GM19328 (cell line): ENCODE results near the gene TNPO3.
A peak's percentile ranks its signal among the peaks of the same experiment; 100 is the strongest.
"Not testable (repeated sequence)": the region's sequence is repeated elsewhere in the genome, so short reads cannot be mapped to it uniquely, and the experiment has no call there.

Experiments
- ATAC-seq: cut with Tn5 transposase; IDR thresholded peaks from one replicate; pipeline ENCODE4 v1.9.1; 2021; ENCODE audit warnings: mild to moderate bottlenecking, moderate library complexity; ENCODE audit not compliant: unreplicated experiment

The TNPO3 gene

DNA sequence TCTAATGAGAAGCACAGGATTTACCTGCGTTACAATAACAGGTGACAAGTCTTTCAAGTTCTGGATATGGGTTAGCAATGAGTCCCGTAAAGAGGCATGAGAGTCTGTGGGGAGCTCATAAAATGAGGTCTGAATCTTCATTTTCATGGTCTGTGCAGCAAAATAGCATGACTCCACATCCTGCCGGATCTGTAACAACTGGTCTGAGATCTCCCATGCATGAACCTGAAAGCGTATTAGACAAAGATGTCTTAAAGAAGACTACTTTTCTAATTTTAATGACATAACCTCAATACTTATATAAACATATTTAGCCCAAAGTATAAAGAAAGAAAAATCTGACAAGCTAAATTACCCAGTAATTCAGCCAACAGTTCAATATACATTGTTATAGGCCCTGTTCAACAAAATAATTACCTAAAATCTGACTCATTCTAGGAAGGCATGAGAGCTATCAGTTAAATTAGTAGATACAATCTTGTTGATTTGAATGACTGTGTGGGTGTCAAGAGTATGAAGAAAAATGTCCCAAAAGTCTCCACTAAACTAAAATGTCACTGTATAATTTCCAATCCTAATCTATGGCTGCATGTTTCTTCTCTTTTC is 36.9 kb downstream of the TNPO3 start:
- peak; percentile 87 for ATAC-seq

- no peak for ATAC-seq
Observed at GRCh38 chr7:129017264-129017663, 37.6 kb downstream of the TNPO3 start.

DNA sequence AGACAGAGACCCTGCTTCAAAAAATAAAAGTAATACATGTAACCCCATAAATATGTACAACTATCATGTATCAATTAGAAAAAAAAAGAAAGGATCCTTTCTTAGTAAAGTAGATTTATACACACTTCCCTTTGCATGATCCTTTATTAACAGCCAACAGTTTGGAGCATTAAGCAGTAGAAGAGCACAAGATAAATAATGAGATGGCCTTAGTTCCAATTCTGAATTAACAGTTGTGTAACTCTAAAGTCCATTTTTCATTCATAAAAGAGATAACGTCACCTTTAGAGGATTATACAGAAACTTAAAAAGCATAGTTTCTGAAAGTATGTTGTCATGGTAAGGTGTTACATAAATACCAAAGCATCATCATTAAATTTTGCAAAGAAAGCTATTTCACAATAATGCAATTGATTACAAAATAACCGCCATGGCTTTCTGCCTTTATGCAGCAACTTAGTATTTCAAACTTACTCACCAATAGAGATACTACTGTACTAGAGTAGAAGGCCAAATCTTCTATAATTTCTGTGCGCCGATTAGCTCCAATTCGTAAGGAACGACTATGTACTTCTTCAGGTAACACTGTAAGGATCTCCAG is 40.3 kb downstream of the TNPO3 start:
- ATAC-seq: no peak

- ATAC-seq: no peak
Observed at GRCh38 chr7:129013048-129013724, 41.7 kb downstream of the TNPO3 start.

- ATAC-seq: no peak
Observed at GRCh38 chr7:129012641-129013040, 42.3 kb downstream of the TNPO3 start.

DNA sequence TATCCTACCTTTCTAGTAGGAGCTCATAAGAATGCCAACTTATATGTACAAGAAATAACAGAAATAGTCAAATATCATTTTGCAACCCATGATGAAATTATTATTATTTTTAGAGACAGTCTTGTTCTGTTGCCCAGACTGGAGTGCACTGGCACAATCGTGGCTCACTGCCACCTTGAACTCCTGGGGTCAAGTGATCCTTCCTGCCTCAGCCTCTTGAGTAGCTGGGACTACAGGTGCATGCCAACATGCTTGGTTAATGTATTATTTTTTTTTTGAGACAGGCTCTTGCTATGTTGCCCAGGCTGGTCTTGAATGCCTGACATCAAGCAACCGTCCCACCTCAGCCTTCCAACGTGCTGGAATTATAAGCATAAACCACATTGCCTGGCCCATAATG is 44.8 kb downstream of the TNPO3 start:
- ATAC-seq: no peak

DNA sequence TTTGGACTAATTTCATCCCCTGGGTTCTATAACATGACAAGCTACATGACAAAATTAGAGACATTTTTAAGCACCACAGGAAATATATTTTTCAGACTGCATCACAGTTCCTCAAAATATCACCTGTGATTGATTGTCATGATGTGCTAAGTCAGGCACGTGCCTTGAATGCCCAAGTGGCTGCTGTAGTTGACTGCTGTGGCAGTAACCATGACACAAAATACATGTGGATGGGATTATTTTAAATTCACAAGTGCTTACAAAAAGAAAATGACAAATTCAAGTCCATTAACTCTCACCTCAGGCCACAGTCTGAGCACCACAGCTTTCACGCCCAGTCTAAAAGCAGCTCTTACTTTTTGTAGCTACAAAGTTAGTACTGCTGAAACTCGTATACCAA is 45.5 kb downstream of the TNPO3 start:
- peak; percentile 64 for ATAC-seq

DNA sequence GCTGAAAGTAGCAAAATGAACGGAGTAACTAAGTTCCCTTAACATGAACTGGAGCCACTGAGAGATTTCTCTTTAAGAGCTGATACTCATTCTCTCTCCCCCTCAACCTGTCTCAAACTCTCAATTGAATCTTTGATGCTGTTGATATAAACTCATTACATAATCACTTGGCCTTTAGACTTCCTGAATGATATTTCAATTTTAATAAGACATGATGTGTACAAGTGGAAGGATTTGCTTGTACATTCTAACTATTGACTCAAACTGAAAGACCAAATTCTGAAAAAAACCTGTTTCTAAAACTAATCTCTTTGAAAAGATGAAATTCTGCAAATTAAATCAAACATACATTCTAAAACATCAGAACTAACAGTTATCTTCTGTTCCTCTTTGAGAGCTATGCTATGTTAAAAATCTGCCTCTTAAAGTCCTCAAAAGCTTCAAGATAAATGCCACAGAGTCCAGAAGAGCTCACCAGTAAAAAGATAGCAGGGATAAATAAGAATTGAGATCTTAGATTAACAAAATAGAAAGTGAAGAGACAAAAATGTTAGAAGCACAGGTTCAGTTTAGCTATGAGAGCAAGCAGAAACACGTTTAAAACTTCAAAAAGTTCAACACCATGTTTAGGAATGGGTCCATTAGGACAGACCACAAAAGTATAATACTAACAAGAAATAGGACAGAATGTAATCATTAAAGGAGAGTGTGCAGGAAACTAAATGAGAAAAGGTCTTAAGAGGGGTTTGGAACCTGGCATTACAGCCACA is 46.1 kb downstream of the TNPO3 start:
- ATAC-seq: peak; percentile 12

DNA sequence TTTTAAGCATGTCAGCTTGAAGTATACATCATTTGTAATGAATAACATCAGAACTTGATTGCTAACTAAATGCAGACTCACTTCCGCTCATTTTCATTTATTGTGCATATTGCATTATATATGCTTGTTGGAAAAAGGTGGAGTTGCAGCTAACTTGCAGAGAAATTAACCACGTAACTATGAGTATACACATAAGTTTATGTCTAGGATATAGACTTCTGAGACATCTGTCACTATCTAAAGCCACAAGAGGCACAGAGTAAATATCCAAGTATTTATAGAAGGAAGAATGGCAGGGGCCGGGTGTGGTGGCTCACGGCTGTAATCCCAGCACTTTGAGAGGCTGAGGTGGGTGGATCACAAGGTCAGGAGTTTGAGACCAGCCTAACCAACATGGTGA is 47.3 kb downstream of the TNPO3 start:
- no peak for ATAC-seq

DNA sequence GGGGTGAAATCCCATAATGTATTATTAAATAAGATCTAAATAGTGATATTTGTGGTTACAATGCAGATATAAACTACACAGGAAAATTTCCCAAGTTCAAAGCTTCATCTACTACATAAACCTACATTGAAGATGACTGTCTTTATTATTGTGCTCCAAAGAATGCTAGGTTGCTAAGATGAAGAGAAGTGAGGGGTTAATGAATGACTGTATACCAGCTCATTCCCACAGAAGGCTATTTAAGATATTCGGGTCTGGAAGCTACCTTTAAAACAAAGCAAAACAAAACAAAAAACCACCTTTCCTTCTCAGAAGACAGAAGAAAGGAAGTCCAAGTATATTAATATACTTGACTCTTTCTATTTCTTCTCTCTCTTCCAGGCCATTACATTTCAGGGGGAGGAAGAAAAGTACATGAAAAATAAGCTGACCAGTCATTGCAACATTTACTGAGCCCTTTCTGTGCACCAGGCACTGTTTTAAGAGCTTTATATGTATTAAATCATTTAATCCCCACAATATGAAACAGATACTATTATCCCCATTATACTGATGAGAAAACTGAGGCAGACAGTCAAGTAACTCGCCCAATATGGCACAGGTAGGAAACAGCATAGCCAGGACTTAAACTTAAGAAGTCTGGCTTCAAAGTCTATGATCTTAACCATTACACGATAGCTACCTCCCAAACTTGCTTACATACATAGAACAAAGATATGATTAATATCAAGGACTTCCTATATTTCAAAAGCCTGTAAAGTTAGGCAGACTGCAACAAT is 48.1 kb downstream of the TNPO3 start:
- ATAC-seq: no peak

DNA sequence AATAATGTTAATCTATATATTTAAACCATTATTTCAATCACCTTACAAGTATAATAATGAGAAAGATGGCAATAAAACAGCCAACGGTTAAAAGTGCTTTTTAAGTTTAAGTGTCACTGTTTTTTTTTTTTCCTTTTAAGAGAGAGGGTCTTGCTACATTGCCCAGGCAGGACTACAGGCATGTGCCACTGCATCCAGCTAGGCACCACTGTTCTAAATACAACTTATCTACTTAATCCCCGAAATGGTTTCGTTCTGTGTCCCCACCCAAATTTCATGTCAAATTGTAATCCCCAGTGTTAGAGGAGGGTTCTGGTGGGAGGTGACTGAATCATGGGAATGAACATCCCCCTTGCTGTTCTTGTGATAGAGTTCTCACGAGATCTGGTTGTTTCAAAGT is 49.7 kb downstream of the TNPO3 start:
- no peak for ATAC-seq

DNA sequence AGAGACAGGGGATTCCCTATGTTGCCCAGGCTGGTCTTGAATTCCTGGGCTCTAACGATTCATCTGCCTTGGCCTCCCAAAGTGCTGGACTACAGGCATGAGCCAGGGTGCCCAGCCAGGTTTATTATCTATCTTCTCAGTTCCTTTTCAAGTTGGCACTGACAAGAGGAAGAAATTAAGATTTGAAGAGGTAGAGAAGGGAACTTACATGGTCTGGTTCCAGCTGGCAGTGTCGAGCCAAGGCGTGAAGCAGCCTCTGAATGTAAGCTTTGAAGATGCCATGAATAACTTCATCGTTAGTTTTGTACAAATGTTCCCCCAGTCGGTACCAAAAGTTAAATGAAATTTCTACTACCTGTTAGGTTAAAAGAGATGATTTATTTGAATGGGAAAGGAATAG is 57.7 kb downstream of the TNPO3 start:
- ATAC-seq: no peak

- not testable (repeated sequence) for ATAC-seq
Observed at GRCh38 chr7:128994560-128994959, 60.4 kb downstream of the TNPO3 start.

DNA sequence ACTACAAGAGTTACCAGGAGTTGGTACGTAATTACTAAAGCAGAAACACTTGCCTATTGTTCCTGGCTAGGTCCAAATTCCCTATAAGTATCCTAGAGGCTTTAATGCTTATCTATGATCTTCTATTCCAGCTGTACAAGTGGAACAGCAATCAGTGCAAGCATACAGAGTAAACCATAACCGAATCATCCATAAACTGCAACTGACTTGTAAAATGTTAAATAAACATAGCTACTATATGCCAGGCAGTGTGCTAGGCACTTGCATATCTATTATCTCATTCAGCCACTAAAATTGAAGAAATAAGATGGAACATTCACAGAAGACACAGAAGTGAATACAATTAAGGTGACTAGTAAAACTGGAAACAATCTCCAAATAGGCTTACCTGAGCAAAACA is 61.5 kb downstream of the TNPO3 start:
- no peak for ATAC-seq

GRCh38 chr7:128989961-128990360 is 65.0 kb downstream of the TNPO3 start:
- ATAC-seq: no peak

DNA sequence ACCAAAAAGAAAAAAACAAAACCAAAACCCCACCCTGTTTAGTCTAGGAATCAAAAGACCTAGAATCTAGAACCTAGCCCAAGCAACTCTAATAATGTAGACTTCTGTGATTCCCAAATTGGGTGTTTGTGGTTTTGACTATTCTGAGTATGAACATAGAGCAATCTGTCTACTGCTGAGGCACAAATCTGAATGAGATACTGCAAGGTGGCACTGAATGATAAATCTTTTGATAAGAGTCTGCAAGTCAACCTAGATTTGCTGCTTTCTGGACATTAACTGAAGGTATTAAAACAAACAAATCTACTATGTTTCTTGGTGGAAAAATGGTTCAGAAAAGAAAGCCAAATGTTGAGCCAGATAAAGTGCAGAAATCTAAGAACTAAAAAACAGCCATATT is 66.5 kb downstream of the TNPO3 start:
- no peak for ATAC-seq

- ATAC-seq: no peak
Observed at GRCh38 chr7:128986609-128987008, 68.3 kb downstream of the TNPO3 start.

GRCh38 chr7:128985660-128986059 is 69.3 kb downstream of the TNPO3 start:
- no peak for ATAC-seq

DNA sequence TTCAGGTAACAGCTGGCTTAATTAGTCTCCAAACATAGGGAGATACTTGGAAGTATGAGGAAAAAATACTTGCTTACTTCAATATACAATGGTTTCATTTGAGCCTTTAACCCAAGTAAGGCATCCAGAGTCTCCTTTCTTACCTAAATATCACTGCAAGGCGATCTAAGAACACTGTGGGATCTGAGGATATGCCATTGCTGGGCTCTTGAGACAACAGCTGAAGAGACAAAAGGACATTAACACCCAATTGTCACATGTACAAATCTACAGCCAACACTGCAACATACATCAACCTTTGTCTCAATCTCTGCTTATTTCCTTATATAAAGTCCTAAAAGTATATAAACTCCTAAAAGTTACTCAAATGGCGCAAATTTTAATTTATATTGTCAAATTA is 72.8 kb downstream of the TNPO3 start:
- no peak for ATAC-seq

DNA sequence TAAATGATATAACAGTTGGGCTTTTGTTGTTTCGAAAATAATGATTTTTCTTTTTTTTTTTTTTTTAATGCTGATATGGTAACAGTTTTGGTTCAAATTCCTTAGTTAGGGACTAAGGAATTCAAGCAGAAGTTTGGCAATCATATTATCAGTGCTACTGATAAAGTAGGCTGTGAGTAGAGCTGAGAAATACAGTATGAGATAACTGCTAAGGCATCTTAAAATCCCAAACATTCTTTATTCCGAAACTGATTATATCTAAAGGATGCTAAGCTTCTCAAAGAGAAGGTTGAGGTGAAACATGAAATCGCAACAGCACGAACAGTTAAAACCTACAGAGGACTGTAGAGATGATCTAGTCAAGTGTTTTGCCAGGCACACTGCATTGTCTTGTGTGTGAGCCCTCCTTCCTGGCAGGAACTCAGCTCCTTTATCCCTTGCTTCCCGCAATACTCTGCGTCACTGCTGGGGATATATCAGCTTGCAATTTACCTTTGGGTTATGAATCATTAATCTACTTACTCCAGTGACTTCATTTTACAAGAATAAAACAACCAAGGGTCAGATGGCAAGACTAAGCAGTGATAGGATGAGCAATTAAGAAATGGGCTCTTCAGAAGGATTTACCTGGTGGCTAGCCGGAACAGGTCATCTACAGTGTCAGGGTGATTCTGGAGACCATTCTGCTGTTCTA is 80.5 kb downstream of the TNPO3 start:
- no peak for ATAC-seq
